GF-D8 (cell line): ENCODE results near the gene CSTF2.

Source experiments
- DNase-seq: peaks from one replicate; lab custom pipeline; 2025; lab: John Stamatoyannopoulos, UW

The CSTF2 gene

DNA sequence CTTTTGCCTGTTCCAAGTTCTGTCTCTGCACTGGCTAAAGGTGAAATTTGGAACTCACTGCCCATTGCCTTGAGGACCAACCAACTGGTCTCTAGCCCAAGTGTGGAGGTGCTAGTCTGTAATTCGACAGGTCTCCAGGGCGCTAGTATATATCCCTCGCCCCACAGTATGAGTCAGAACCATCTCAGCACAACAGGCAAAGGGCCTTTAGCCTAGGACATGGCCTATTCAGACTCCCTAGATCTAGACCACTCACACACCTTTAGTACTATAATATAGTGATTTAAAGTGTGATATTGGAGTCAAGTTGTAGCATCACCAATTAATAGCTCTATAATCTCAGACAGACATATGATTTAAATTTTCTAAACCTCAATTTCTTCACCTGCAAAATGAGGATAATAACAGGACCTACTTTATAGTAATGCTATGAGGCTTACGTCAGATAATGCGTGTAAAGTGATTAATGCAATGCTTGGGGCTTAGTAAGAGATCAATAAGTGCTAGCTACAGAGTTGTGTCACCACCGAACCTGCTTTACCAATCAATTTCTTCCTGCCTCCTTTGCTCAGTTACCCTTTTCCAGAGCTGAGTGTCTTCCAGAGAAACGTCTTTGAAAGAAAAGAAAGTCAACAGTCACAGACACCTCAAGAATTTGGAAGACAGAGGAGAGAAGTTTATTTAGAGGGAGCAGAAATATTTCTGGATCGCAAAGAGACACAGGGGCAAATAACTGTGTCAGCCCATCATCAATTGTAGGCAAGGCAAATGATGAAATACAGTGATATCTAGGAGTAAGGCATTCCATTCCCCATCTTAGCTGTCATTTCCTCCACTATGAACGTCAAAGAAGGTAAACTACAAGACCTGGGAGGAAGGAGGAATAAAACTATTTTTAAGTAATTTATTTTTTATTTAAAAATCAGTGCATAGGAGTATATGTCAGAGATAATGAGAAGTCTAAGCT is 51.7 kb downstream of the CSTF2 start:
- DNase-seq: no peak

DNA sequence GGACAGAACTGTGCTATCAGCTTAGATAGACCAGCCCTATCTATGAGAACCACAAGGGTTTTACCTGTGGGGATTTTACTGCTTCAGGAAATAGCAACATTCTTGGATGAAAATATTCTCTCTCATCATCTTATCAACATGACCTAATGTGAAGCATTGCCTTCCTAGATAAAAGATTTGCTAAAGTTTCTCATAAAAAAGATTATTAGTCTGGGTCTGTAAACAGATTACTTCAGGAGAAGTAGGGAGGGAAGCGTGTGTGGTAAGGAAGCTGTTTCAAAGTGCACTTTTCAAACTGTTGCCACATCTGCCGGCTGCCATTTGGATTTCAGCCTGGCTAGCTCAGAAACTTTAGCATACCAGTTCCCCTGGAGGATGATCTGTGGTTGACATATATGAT is 54.1 kb downstream of the CSTF2 start, which contains the start of gene NOX1:
Gene NOX1 (minus strand): TSS at position 35 of the 400 bp plus-strand sequence. CDS start 220 bp downstream, outside the sequence.
- DNase-seq: no peak

DNA sequence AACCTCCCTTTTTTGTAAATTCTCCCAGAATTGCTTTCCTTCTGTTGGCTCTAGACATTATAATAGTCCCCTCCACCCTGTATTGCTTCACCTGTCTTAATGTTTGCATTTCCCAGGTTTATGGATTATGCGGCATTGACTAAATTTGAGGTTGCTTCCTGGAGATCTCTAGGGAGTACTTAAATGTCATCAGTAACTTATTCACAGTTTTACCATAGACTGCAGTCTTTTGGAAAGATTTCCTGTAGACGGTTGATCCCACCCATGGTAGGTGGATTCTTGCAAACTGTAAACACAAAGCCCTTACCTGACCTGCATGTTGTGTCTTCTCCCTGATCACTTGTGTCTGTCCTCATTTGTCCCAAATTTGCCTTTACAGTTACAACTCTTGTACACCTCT is 60.2 kb downstream of the CSTF2 start:
- DNase-seq: no peak

DNA sequence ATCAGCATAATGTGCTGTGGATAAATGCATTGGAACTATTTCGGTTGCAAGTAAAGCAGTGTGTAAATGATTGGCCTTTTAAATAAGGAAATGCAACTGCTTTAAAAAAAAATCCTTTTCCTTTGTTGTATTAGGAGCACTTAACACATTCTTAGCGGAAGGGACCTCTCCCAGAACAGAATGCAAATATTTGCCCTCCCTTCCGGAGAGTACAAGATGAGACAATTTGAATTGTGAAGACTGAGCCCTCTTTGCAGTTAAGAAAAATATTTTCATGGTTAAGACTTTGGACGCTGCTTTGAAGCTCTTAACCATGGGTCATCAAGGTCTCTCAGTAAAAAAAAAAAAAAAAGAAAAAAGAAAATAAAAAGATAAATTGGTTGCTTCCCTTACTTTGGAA is 63.5 kb downstream of the CSTF2 start:
- DNase-seq: no peak
